Measurements from ENCODE around the gene CD8B2.
"Not testable (repeated sequence)": the region's sequence is repeated elsewhere in the genome, so short reads cannot be mapped to it uniquely, and the experiment has no call there.

CD8B2 gene

DNA sequence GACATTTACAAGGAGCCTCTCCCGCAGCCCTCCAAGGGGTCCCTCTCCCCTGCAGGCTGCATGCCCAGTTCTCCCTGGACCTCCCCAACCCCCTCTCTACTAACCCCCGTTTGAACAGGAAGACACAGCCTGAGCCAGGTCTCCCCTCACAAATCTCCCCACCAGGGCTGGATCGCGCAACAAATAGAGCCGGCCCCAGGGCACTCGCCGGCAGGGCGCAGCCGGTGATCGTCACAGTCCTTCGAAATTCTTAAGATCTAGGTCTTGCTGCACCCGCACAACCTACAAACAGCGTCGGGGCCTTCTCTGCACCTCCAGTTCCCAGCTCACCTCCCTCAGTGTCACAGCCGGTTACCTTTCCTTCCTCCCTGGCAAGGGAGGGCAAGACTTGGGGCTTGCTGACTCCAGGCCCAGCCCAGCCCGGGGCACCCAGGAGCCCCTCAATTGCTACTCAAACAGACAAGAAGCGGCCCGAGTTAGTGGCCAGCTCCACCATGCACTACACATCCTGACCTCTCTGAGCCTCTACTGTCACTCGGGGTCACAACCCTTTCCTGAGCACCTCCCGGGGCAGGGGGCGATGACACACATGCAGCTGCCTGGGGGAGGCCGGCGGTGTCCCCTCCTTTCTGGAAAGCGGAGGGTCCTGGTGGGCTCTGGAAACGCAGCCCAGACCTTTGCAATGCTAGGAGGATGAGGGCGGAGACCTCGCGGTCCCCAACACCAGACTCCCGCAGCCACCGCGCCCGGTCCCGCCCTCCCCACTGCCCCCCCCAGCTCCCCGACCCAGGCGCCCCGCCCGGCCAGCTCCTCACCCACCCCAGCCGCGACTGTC lies at the start of gene CD8B2:
Gene CD8B2 (plus strand): TSS at position 814 of the 835 bp plus-strand sequence. CDS start 63 bp downstream, outside the sequence.
- DNase-seq, result not testable (repeated sequence)

- not testable (repeated sequence) for DNase-seq
These were observed 25.3 kb upstream of the CD8B2 start for GRCh38 chr2:106461882-106462281.

GRCh38 chr2:106467516-106467915 lies 19.6 kb upstream of the CD8B2 start:
- DNase-seq, result not testable (repeated sequence)

DNA sequence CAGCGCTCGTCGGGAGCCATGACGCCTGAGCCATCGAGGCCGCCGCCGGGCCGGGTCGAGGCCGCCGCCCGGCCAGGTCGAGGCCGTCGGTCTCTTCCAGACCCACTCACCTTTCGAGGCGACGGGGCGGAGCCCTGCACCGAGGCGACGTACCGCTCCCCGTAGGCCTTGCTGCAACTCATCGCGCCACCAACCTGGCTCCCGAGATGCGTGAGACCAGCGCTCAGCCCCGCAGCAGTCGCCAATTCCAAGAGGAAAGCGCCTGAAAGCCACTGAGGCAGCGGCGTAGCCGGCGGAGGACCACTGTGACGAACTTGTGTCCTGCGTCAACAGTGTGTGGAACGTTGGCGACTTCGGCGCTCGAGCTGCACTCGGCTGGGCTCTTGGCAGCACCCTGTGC lies 19.1 kb upstream of the CD8B2 start, which contains the start of gene RGPD3:
Gene RGPD3 (minus strand): TSS at position 307 of the 400 bp plus-strand sequence. CDS start 125 bp downstream, at position 182.
- not testable (repeated sequence) for DNase-seq

- DNase-seq, result not testable (repeated sequence)
These were observed 16.5 kb upstream of the CD8B2 start for GRCh38 chr2:106470658-106471057.

DNA sequence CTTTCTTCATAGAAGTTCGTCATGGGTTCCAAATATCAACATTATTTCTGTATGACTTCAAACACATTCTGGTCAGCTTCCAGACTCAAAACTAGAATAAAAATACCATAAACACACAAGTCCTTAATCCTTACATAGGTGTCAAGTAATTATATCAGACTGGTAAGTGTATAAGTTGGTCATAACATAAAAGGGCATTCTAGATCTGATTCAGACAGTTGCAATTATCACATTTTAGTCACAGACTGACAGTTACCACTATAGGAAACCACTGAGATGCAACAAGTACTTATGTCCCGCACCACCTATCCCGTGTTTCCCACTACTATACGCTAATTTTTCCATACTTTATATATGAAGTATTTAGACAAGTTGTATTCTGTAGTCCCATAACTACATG lies 9.5 kb upstream of the CD8B2 start:
- DNase-seq, result not testable (repeated sequence)

DNA sequence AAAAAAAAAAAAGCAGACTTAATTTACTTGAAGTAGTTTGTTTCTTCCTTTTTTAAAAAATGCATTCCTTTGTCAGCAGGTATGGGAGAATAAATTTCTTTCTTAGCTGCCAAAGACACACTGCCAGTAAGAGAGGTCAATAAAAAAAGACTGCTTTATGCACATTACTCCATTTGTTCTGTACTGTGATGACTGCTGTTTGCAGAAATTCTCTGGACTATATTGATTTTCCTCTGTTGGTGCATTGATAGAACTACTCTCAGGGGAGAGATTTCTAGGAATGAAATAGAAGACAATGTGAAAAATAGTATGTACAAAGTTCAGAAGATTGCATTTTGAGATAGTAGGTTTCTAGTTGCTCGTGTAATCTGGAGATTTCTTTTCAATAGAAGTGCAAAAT lies 7.6 kb upstream of the CD8B2 start:
- DNase-seq, result not testable (repeated sequence)

DNA sequence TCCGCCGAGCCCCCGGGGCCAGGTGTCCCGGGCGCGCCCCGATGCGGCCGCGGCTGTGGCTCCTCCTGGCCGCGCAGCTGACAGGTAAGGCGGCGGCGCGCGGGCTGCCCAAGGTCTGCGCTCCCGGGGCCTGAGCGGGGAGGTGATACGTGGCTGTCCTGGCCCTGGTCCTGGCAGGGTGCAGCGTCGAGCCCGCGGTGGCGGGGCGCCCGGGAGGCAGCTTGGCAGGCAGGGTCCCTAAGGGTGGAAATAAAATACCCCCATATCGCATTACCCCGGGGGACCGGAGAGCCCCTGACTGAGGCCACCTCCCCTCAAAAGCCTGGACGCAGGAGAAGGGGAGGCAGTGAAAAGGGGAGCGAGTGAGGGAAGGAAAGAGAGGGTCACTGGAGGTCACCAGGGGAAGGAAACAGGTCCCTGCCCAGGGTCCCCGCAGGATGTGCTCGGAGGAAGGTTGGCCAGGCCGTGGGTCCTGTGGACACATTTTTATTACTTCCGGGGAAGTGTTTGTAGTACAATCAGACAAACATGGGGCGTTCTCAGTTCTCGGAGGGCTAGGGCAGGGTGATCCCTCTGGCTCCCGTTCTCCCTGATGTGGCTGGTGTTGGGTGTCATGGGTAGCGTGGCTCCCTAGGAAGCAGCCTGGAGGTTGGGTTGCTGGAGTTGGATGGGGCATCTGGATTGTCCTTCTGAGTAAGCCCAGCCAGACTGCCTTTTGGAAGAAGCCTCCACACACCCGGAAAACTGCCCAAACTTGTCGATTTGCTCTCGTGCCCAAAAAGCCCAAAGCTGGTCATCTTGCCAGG lies 425 bp downstream of the CD8B2 start:
- DNase-seq, result not testable (repeated sequence)

DNA sequence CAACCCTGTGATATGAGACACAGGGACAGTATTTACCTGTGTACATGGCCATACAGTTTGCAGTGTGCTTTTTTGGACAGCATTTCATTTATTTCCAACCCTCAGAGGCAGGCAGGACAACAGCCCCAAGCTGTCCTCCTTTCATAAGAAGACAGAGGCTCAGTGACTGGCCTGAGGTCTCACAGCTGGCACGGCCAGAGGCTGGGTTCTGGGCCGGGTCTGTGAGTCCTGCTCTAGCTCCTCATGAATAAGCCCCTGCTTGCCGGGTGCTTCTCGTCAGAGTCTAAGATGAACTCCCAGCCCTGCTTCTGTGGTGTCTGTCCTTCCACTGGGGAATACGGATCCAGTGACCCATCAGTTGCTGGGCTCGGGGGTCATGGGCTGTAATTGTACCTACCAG lies 2.5 kb downstream of the CD8B2 start:
- not testable (repeated sequence) for DNase-seq

- not testable (repeated sequence) for DNase-seq
These were observed 5.2 kb downstream of the CD8B2 start for GRCh38 chr2:106492399-106492798.

- DNase-seq, result not testable (repeated sequence)
These were observed 5.7 kb downstream of the CD8B2 start for GRCh38 chr2:106492913-106493312.

DNA sequence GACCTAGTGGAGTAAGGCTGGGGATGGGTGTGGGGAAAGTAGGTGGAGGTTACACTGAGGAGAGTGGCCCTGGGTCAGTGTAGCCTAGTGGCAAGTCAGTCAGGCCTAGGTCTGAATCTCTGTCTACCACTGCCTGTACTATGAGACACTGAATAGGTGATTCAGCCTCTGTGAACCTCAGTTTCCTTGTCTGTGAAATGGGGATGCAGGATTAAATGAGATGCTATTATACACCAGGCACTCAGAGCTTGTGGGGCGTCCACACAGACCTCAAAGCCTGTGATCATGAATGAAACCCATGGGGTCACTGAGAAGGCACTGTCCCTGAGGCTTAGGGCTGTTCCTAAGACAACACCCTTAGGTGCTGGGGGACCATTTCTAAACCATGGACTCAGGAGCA lies 11.4 kb downstream of the CD8B2 start:
- not testable (repeated sequence) for DNase-seq

GRCh38 chr2:106500350-106500749 lies 13.2 kb downstream of the CD8B2 start:
- not testable (repeated sequence) for DNase-seq

DNA sequence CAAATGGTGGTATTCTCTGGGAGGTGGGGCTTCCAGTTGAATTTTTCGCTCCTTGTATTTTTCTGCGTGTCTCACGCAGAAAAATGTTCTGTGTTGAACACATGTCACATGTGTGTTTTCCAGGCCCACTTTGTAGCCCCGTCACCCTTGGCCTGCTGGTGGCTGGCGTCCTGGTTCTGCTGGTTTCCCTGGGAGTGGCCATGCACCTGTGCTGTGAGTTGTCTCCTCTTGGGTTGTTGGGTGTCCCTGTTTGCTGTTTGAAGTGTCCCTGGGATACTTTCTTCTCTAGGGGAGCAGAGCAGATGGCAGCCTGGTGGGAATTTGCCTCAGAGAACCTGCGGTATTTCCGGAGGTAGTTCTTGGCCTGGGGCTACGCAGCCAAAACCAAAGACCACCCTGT lies 15.2 kb downstream of the CD8B2 start:
- DNase-seq, result not testable (repeated sequence)

GRCh38 chr2:106504192-106504591 lies 17.0 kb downstream of the CD8B2 start:
- not testable (repeated sequence) for DNase-seq

- DNase-seq, result not testable (repeated sequence)
These were observed 17.6 kb downstream of the CD8B2 start for GRCh38 chr2:106504787-106505186.

DNA sequence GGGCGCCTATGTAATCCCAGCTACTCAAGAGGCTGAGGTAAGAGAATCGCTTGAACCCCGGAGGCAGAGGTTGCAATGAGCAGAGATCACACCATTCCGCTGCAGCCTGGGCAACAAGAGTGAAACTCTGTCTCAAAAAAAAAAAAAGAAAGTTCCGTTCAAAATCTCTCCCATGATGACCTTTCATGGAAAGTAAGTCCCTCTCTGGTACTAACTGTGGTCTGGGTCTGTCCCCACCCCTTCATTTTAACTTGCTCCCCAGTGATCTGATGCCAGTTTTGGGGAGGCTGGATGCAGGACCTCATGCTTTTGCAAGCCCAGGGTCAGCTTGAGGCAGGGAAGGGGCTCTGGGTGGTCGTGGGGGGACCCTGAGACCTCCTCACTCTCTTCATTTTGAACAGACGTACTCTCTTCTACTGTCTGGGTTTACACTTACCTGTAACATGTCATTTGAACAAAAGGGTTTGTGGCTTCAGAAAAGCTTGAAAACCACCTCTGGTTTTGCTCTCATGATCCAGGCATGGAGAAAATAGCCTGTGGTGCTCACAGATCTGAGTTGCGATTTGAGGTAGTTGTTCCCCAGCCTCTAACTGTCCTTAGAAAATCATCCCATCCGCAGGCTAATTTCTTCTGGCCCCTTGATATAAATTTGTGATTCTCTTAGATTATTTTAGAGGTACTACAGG lies 19.0 kb downstream of the CD8B2 start:
- not testable (repeated sequence) for DNase-seq

DNA sequence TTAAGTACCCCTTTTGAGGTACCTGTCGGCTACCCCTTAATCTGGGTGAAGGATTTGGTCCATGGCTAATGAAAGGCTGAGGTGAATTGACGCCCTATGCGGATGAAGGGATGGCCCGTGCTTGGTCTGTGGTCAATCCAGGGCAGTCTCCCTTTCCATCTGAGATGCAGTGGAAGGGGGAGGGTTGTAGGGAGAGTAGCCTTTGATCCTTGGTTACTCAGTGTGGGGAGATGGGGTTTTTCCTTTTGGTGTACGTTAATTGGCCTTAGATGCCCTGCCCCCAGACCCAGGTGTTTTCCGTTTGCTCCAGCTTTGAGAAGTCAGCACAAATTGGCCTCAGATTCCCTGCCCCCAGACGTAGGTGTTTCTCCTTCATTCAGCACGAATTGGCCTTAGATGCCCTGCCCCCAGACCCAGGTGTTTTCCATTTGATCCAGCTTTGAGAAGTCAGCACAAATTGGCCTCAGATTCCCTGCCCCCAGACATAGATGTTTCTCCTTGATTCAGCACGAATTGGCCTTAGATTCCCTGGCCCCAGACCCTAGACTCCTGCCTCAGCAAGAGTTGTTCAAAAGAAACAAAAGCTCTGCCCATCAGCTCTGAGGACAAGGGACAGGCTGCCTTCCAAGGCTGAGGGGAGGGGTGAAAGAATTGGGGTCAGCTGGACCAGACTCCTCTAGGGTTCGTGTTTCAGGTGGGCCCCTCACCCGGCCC lies 21.7 kb downstream of the CD8B2 start:
- DNase-seq, result not testable (repeated sequence)

- not testable (repeated sequence) for DNase-seq
These were observed 22.2 kb downstream of the CD8B2 start for GRCh38 chr2:106509374-106509770.

- DNase-seq, result not testable (repeated sequence)
These were observed 23.6 kb downstream of the CD8B2 start for GRCh38 chr2:106510791-106511190.

DNA sequence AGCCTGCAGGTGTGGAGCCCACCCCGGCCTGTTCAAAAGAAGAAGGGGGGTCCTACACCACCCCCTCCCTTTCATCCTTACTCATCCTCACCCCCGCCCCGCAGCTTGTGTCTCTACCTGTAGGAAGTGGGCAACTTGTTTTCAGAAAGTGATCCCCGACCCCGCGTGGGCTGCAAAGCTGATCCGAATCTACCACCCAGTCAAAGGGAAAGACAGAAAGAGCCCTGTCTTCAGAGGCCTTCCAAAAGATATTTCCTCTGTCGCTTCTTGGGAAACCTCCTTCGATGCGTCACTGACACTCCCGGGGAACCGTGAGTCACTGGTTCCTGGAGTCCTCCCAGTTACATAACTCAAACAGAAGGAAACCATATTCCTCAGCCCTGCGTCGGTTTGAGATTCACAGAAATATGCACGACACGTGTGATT lies 24.3 kb downstream of the CD8B2 start:
- DNase-seq, result not testable (repeated sequence)

DNA sequence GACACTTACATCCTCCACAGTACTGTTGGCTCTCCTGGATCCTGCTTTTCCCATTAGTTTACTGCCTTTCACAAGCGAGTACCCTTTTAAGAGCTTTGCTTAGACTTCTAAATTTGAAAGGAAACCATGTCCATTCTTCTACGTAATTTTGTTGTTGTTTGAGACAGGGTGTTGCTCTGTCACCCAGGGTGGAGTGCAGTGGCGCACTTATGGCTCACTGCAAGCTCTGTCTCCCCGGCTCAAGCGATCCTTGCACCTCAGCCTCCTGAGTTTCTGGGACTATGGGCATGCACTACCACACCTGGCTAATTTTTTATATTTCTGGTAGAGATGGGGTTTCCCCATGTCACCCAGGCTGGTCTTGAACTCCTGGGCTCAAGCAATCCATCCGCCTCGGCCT lies 24.8 kb downstream of the CD8B2 start:
- not testable (repeated sequence) for DNase-seq
